Heart left ventricle (tissue), 13 donors: ENCODE data around the gene SLC6A17.

Source experiments
- POLR2A ChIP-seq, 2 donors: fragments of 450-650 bp; IDR thresholded peaks; one replicate each; pipeline ENCODE4 v1.6.1; 2017; ENCODE audit warnings: antibody characterized with exemption in 2 of 2, mild to moderate bottlenecking in 2 of 2, moderate library complexity in 2 of 2
- TF ChIP-seq, protein P1 (sequence below), 12 donors: fragments of 200-600 bp; sonication (generic) in 4 of 12; IDR thresholded peaks; one replicate each; pipeline versions ENCODE4 v1.5.0 to v1.8.0; 2018 to 2022; ENCODE audit warnings: antibody characterized with exemption in 12 of 12, mild to moderate bottlenecking in 5 of 12
- donor health status: ischemic (EF 13 %, LVEDD 7.1; RV severe dilation, severe dysfunction).
- donor health status: DM: no; HTN: yes; CAD: no.
- donor health status: DM: no; HTN: no; CAD: no.
- donor health status: ischemic (EF 25% LVEDD 6.9; RV normal size, moderate dysfunction).
- donor health status: ischemic (EF 25% LVEDD 5.7; RV mildly dilated, moderate dysfunction).
- donor health status: ischemic (EF 35%, LVEDD 5.7; RV mildly dilated, moderate dysfunction).
- donor health status: nonischemic (EF 11% LVEDD 7.7; RV severe dilation, severe dysfunction).
- donor health status: DM: yes; HTN: yes; CAD: no.
- donor health status: PGD.
- donor health status: ischemic (EF 29% LVEDD 5.4; RV normal size, mild dysfunction).
- donor health status: nonischemic (EF 23%, LVEDD 6.1; RV moderate dilation, normal function).

- TF ChIP-seq, protein P1, sequence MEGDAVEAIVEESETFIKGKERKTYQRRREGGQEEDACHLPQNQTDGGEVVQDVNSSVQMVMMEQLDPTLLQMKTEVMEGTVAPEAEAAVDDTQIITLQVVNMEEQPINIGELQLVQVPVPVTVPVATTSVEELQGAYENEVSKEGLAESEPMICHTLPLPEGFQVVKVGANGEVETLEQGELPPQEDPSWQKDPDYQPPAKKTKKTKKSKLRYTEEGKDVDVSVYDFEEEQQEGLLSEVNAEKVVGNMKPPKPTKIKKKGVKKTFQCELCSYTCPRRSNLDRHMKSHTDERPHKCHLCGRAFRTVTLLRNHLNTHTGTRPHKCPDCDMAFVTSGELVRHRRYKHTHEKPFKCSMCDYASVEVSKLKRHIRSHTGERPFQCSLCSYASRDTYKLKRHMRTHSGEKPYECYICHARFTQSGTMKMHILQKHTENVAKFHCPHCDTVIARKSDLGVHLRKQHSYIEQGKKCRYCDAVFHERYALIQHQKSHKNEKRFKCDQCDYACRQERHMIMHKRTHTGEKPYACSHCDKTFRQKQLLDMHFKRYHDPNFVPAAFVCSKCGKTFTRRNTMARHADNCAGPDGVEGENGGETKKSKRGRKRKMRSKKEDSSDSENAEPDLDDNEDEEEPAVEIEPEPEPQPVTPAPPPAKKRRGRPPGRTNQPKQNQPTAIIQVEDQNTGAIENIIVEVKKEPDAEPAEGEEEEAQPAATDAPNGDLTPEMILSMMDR (IDR thresholded peaks at IDR 0.05), result no peak
- no peak for TF ChIP-seq POLR2A (IDR thresholded peaks at IDR 0.05)
Measured at GRCh38 chr1:110225756-110226404, 75.6 kb downstream of the SLC6A17 start.
